Sigmoid colon (tissue), 7 donors: ENCODE data around the gene ANKRD33B. TPM values are rescaled to one million over a fixed set of nuclear protein-coding genes. Genes with fewer than 3 reads are reported as not detected.

Experiments used
- DNase-seq: peaks from one replicate; pipeline ENCODE4 v3.0.0-alpha.2; 2019
- H3K27ac ChIP-seq, 4 donors: fragments of 200-600 bp; sonication (generic); one replicate each; pipeline ENCODE4 v1.5.1; 2016 to 2019; ENCODE audit warnings: mild to moderate bottlenecking in 1 of 4
- H3K27me3 ChIP-seq, 3 donors: fragments of 200-600 bp; sonication (generic); one replicate each; pipeline ENCODE4 v1.5.1; 2019; ENCODE audit warnings: mild to moderate bottlenecking in 1 of 3
- H3K36me3 ChIP-seq, 4 donors: fragments of 200-600 bp; sonication (generic); one replicate each; pipeline ENCODE4 v1.5.1; 2016 to 2019
- H3K4me1 ChIP-seq, 4 donors: fragments of 200-600 bp; sonication (generic); one replicate each; pipeline ENCODE4 v1.5.1; 2017 to 2019
- H3K4me3 ChIP-seq, 4 donors: fragments of 200-600 bp; sonication (generic); one replicate each; pipeline ENCODE4 v1.5.1; 2017 to 2019; ENCODE audit warnings: mild to moderate bottlenecking in 2 of 4, moderate library complexity in 1 of 4
- H3K9me3 ChIP-seq, 4 donors: fragments of 200-600 bp in 3 of 4; sonication (generic) in 3 of 4; one replicate each; pipeline versions ENCODE4 v1.5.1 to v1.6.1; 2013 to 2019
- CTCF ChIP-seq, 4 experiments: fragments of 450-650 bp in 3 of 4; fragments of 200-600 bp in 1 of 4; IDR thresholded peaks; one replicate each; pipeline ENCODE4 v1.5.1; 2016 to 2019; ENCODE audit warnings: antibody characterized with exemption in 4 of 4, mild to moderate bottlenecking in 3 of 4, moderate library complexity in 2 of 4
- EP300 ChIP-seq, 4 donors: sonication (generic); formaldehyde crosslinking; IDR thresholded peaks; one replicate each; pipeline ENCODE4 v1.6.1; 2017; ENCODE audit warnings: antibody characterized with exemption in 4 of 4
- POLR2A ChIP-seq, 2 donors: fragments of 450-650 bp; IDR thresholded peaks; one replicate each; pipeline ENCODE4 v1.6.1; 2016; ENCODE audit warnings: antibody characterized with exemption in 2 of 2, mild to moderate bottlenecking in 2 of 2, moderate library complexity in 2 of 2
- POLR2AphosphoS5 ChIP-seq, 4 donors: sonication (generic); formaldehyde crosslinking; IDR thresholded peaks; one replicate each; pipeline ENCODE4 v1.6.1; 2017; ENCODE audit warnings: antibody characterized with exemption in 4 of 4
- WGBS, 2 donors: extraction: QIAGEN DNeasy Blood & Tissue Kit; methylation state at CpG; one replicate each; pipeline ENCODE4 v1.1.7; 2013; 5-methylcytosine and 5-hydroxymethylcytosine counted together
- intact Hi-C: fragments of 100-400 bp; cut with DNase I; formaldehyde crosslinking; loops from one replicate; pipeline ENCODE4 v1.15.1; 2023
- polyA plus RNA-seq, 3 donors: library from polyadenylated mRNA; stranded (reverse); fragments of 200-250 nt; gene quantifications; one replicate each; pipeline ENCODE4 v1.2.3, GENCODE V29; 2013
- total RNA-seq, 4 donors: library from RNA; depleted of rRNA; stranded (reverse); fragments of >200 nt; gene quantifications; one replicate each; pipeline ENCODE4 v1.1.0, GENCODE V29; 2016
- donor health status: healthy with polysubstance abuse.
- donor health status: Bipolar disorder and iron deficiency.
- donor health status: healthy.

The ANKRD33B gene
- total and polyA plus RNA-seq, 7 donors, result 0.23 to 4.6 (median 2.7) TPM

- TF ChIP-seq EP300 (IDR thresholded peaks at IDR 0.05), result no peak
- TF ChIP-seq POLR2A (IDR thresholded peaks at IDR 0.05), result no peak
- TF ChIP-seq POLR2AphosphoS5 (IDR thresholded peaks at IDR 0.05), result no peak
- no peak overlapping the region for H3K27ac ChIP-seq
- no peaks in the 10 kb centered on the region for H3K27me3 ChIP-seq
- no peaks in the 10 kb centered on the region for H3K4me1 ChIP-seq
- no peak for DNase-seq
- H3K4me3 ChIP-seq, result no peak overlapping the region
- no peaks in the 10 kb centered on the region for H3K36me3 ChIP-seq
- WGBS, 2 donors, result 97 to 98% methylated on average over 13 of the region's 13 CpGs
- intact Hi-C loops, result no loop called here
- H3K9me3 ChIP-seq, result no peaks in the 10 kb centered on the region
Observed at GRCh38 chr5:10688651-10689171, 124.8 kb downstream of the ANKRD33B start.

- Histone ChIP-seq H3K36me3 (no peaks in the 10 kb centered on the region), H3K4me1 (peaks cover 0 to 7% (median 3%) of the 10 kb centered on the region in 4 donors), H3K9me3 (no peaks in the 10 kb centered on the region), H3K27ac (no peak overlapping the region), H3K4me3 (no peak overlapping the region), H3K27me3 (no peaks in the 10 kb centered on the region)
- 88 to 93% methylated on average over 11 of the region's 11 CpGs for WGBS, 2 donors
- intact Hi-C loops, result loop anchor here (10.0 kb wide), 1 partner anchor 1335 kb away; no protein-coding TSS in a partner anchor
- TF ChIP-seq POLR2A (IDR thresholded peaks at IDR 0.05) (no peak), EP300 (IDR thresholded peaks at IDR 0.05) (no peak), POLR2AphosphoS5 (IDR thresholded peaks at IDR 0.05) (no peak), CTCF (IDR thresholded peaks at IDR 0.05) (no peak)
- DNase-seq, result no peak
Observed at GRCh38 chr5:10689391-10690081, 125.7 kb downstream of the ANKRD33B start.

DNA sequence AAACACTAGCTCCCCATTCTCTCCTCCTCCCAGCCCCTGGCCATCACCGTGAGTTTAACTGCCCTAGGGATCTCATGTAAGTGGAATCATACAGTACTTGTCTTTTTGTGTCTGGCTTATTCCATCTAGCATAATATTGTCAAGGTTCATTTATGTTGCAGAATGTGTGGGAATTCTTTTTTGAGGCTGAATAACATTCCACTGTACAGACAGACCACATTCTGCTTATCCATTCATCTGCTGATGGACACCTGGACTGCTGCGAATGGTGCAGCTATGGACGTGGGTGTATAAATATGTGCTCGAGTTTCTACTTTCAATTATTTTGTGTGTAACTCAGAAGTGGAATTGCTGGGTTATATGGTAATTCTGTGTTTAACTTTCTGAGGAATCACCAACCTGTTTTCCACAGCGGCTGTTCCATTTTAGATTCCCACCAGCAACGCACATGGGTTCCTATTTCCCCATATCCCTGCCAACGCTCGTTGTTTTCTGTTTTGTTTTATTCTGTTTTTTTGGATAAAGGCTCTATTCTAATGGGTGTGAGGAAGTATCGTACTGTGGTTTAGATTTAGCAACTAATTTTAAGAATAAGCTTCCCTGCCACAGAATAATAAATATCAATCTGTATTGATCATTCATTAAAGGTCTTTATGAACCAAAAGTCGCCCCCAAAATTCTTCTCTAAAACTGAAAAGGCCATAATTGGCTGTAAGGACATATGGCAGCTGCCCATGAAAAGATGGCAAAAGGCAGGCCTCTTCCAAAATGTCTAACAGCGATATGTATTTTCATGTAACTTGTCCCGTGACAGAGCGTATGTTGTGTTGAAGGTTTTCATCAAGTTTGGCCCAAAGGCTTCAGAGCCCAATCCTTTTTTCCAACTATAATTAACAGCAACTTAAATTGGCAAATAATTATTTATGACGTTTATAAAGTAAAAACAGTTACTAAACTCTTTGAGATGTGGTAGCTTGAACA lies 126.9 kb downstream of the ANKRD33B start:
- H3K4me3 ChIP-seq, result no peak overlapping the region
- H3K36me3 ChIP-seq, result no peaks in the 10 kb centered on the region
- intact Hi-C loops, result loop anchor here (10.0 kb wide), 1 partner anchor 1334 kb away; no protein-coding TSS in a partner anchor
- no peak for TF ChIP-seq CTCF (IDR thresholded peaks at IDR 0.05)
- TF ChIP-seq EP300 (IDR thresholded peaks at IDR 0.05), result no peak
- TF ChIP-seq POLR2A (IDR thresholded peaks at IDR 0.05), result no peak
- no peak for TF ChIP-seq POLR2AphosphoS5 (IDR thresholded peaks at IDR 0.05)
- H3K27me3 ChIP-seq, result no peaks in the 10 kb centered on the region
- WGBS, 2 donors, result 95% methylated on average over 14 of the region's 14 CpGs
- H3K4me1 ChIP-seq, result peaks cover 0 to 19% (median 14%) of the 10 kb centered on the region in 4 donors
- H3K9me3 ChIP-seq, result no peaks in the 10 kb centered on the region
- no peak overlapping the region for H3K27ac ChIP-seq
- DNase-seq, result no peak

DNA sequence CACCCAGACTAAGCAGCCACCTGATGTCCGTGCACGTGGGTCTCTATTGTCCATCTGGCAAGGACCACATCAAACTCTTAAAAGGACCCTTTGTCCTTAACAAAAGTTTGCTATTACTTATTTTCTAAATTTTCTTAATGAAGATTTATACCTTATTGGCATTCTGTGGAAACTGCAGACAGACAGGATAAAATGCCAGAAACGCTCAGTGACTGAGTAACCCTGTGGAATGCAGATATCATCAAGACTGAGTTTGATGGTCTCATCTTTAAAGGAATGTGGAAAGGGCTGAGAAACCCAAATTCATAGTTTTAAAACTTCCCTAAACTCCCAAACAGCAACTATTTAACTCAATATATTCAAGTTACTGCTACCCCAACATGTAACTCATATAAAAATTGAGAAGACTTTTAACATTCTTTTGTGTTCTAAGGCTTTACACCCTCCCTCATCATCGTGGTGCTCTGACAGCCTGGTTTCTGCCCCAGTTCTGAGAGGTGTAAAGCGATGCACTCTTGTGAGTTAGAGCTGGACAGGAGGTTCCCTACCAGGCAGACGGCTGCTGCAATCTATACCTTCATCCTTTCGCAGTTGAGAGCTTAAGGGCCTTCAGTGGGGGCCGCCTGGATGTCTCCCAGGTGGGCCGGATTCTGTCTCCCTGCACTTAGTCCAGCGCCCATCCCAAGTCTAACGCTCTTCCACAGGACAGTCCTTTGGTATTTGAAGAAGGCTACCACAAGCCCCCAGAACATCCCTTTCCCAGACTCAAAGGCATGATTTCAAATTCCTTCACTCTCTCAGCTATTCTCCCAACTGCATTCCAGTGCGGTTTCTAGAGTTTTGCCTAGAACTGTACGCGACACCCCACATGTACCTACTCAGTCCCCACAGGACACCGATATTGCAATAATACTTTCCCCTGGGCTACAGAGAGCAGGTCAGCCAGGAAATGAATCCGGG lies 128.2 kb downstream of the ANKRD33B start:
- peaks cover 0 to 20% (median 14%) of the 10 kb centered on the region in 4 donors for H3K4me1 ChIP-seq
- no peaks in the 10 kb centered on the region for H3K27me3 ChIP-seq
- no peak for DNase-seq
- H3K4me3 ChIP-seq, result no peak overlapping the region
- no peak overlapping the region for H3K27ac ChIP-seq
- H3K9me3 ChIP-seq, result no peaks in the 10 kb centered on the region
- intact Hi-C loops, result loop anchor here (10.0 kb wide), 1 partner anchor 1333 kb away; no protein-coding TSS in a partner anchor
- 95% methylated on average over 16 of the region's 16 CpGs for WGBS, 2 donors
- H3K36me3 ChIP-seq, result no peaks in the 10 kb centered on the region
- no peak for TF ChIP-seq POLR2AphosphoS5 (IDR thresholded peaks at IDR 0.05)
- no peak for TF ChIP-seq POLR2A (IDR thresholded peaks at IDR 0.05)
- TF ChIP-seq EP300 (IDR thresholded peaks at IDR 0.05), result no peak
- TF ChIP-seq CTCF (IDR thresholded peaks at IDR 0.05), result no peak
